ENCODE data around the gene ILF2.

ILF2 gene

GRCh38 chr1:153626477-153626903 is 44.3 kb downstream of the ILF2 start:
- DNase-seq = no peak
- Histone ChIP-seq H3K4me3 (ENCODE audit: low read depth, low read length) (no peak overlapping the region), H3K36me3 (no peaks in the 10 kb centered on the region), H3K9me3 (no peaks in the 10 kb centered on the region), H3K4me1 (peaks cover 9% of the 10 kb centered on the region), H3K27me3 (no peaks in the 10 kb centered on the region)
- no peak for TF ChIP-seq CTCF (IDR thresholded peaks at IDR 0.05; ENCODE audit: low read depth, low read length)

GRCh38 chr1:153624965-153625611 is 45.7 kb downstream of the ILF2 start:
- Histone ChIP-seq H3K27me3 (no peaks in the 10 kb centered on the region), H3K4me3 (ENCODE audit: low read depth, low read length) (no peak overlapping the region), H3K4me1 (peaks cover 9% of the 10 kb centered on the region), H3K36me3 (no peaks in the 10 kb centered on the region), H3K9me3 (no peaks in the 10 kb centered on the region)
- no peak for TF ChIP-seq CTCF (IDR thresholded peaks at IDR 0.05; ENCODE audit: low read depth, low read length)
- no peak for DNase-seq

GRCh38 chr1:153623101-153623500 is 47.7 kb downstream of the ILF2 start:
- H3K36me3 ChIP-seq = no peaks in the 10 kb centered on the region
- H3K4me1 ChIP-seq = peaks cover 9% of the 10 kb centered on the region
- TF ChIP-seq CTCF (IDR thresholded peaks at IDR 0.05; ENCODE audit: low read depth, low read length) = no peak
- no peaks in the 10 kb centered on the region for H3K27me3 ChIP-seq
- DNase-seq = no peak
- H3K9me3 ChIP-seq = no peaks in the 10 kb centered on the region
- no peak overlapping the region for H3K4me3 ChIP-seq (ENCODE audit: low read depth, low read length)

GRCh38 chr1:153619171-153619570 is 51.6 kb downstream of the ILF2 start:
- no peak for TF ChIP-seq CTCF (IDR thresholded peaks at IDR 0.05; ENCODE audit: low read depth, low read length)
- Histone ChIP-seq H3K4me3 (ENCODE audit: low read depth, low read length) (no peak overlapping the region), H3K4me1 (no peaks in the 10 kb centered on the region), H3K36me3 (no peaks in the 10 kb centered on the region), H3K27me3 (no peaks in the 10 kb centered on the region), H3K9me3 (no peaks in the 10 kb centered on the region)
- no peak for DNase-seq

GRCh38 chr1:153617663-153618062 is 53.1 kb downstream of the ILF2 start:
- no peak overlapping the region for H3K4me3 ChIP-seq (ENCODE audit: low read depth, low read length)
- DNase-seq = peak; percentile 84
- H3K4me1 ChIP-seq = no peaks in the 10 kb centered on the region
- peak; percentile 73 for TF ChIP-seq CTCF (IDR thresholded peaks at IDR 0.05; ENCODE audit: low read depth, low read length)
- no peaks in the 10 kb centered on the region for H3K36me3 ChIP-seq
- H3K27me3 ChIP-seq = no peaks in the 10 kb centered on the region
- no peaks in the 10 kb centered on the region for H3K9me3 ChIP-seq

- Histone ChIP-seq H3K36me3 (no peaks in the 10 kb centered on the region), H3K9me3 (no peaks in the 10 kb centered on the region), H3K4me3 (ENCODE audit: low read depth, low read length) (no peak overlapping the region), H3K4me1 (no peaks in the 10 kb centered on the region), H3K27me3 (no peaks in the 10 kb centered on the region)
- no peak for DNase-seq
- no peak for TF ChIP-seq CTCF (IDR thresholded peaks at IDR 0.05; ENCODE audit: low read depth, low read length)
Measured at GRCh38 chr1:153616917-153617311, 53.9 kb downstream of the ILF2 start.

Data from BE2C (cell line).